ENCODE results near the gene DACH1.
"Not testable (repeated sequence)": the region's sequence is repeated elsewhere in the genome, so short reads cannot be mapped to it uniquely, and the experiment has no call there.

DACH1 gene

DNA sequence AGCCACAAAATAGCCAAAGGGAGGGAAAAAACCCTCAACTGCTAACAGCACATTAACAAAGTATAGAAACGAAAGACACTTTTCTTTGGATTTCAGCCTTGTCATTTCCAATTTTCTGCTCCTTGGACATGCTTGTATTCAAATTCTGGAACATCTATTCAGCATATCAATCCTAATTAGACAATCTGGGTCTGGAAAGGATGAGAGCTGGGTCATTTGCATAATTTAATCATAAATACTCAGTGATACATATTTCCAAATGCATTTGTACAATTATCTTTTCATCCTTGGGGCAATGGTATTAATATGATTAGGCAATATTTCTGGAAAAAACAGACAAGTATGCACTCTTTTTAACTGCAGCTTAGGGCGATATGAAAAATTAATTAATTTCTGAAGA is 14.3 kb downstream of the DACH1 start:
- Histone ChIP-seq H3K27me3 (ENCODE audit: low read depth, low read length) (no peaks in the 10 kb centered on the region), H3K27ac (ENCODE audit: low read length) (no peak overlapping the region), H3K36me3 (ENCODE audit: control insufficient read depth in 1 of 2, insufficient read depth in 2 of 2, low read length in 2 of 2) (no peaks in the 10 kb centered on the region), H3K4me3 (ENCODE audit: low read depth in 1 of 2, low read length in 2 of 2) (no peak overlapping the region), H3K4me1 (ENCODE audit: control insufficient read depth in 1 of 2, insufficient read depth in 2 of 2, low read length in 2 of 2) (no peaks in the 10 kb centered on the region), H3K9me3 (ENCODE audit: control insufficient read depth in 1 of 2, low read length in 2 of 2) (no peaks in the 10 kb centered on the region)

DNA sequence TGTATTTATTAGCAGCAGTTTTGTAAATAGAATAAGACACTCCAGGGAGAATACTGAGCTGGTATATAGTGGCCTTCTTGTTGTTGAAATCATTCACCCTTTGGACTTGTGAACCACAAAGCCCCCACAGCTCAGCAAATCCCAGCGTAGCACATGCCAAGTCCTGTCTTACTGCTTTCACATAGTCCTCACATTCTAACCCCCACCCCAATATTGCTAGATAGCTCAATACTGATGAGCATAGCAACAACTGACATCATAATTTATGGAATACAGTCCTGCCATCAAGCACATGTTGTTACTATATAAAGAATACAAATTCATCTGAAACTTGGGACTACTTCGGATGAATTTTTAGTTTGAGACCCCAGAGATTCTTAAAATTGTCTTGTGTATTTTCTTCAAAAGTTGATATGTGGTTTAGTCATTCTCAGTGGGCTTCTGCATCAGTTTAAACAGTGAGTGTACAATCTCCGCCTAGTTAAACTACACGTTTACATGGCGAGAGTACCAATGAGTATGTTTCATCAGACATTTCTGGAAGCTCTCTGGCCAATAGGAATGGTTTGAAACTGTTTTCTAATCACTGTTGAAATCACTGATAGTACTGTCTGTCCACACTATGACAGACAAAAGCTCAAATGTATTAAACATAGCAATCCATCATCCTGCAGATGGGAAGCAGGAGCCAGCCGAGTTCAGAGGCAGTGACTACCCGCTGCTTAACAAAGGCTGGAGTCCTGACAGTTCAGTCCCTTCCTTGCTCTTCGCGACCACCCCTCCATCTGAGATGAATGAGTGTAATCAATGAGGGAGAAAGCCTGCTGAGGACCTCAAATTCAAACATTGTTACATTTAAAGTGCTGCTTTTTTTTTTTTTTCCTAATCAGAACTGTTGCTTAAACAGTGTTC is 15.2 kb downstream of the DACH1 start:
- no peaks in the 10 kb centered on the region for H3K27me3 ChIP-seq (ENCODE audit: low read depth, low read length)
- H3K9me3 ChIP-seq (ENCODE audit: control insufficient read depth in 1 of 2, low read length in 2 of 2): no peaks in the 10 kb centered on the region
- H3K4me3 ChIP-seq (ENCODE audit: low read depth in 1 of 2, low read length in 2 of 2): no peak overlapping the region
- H3K27ac ChIP-seq (ENCODE audit: low read length): no peak overlapping the region
- no peaks in the 10 kb centered on the region for H3K36me3 ChIP-seq (ENCODE audit: control insufficient read depth in 1 of 2, insufficient read depth in 2 of 2, low read length in 2 of 2)
- no peaks in the 10 kb centered on the region for H3K4me1 ChIP-seq (ENCODE audit: control insufficient read depth in 1 of 2, insufficient read depth in 2 of 2, low read length in 2 of 2)

DNA sequence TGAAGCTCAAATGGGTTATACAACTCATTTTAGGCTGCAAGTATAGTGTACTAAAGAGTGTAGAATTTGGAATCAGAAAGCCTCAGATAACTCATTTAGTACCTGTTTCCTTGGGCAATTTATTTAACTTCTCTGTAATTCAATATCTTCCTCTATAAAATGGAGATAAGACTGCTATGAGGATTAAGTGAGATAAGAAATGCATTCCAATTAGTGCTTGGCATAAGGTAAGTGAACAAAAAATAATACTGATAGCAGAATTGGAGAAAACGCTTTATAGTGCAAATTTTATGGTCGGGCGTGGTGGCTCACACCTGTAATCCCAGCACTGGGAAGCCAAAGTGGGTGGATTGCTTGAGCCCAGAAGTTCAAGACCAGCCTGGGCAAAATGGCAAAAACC is 25.0 kb downstream of the DACH1 start:
- no peak overlapping the region for H3K27ac ChIP-seq (ENCODE audit: low read length)
- no peaks in the 10 kb centered on the region for H3K36me3 ChIP-seq (ENCODE audit: control insufficient read depth in 1 of 2, insufficient read depth in 2 of 2, low read length in 2 of 2)
- H3K27me3 ChIP-seq (ENCODE audit: low read depth, low read length): no peaks in the 10 kb centered on the region
- no peaks in the 10 kb centered on the region for H3K9me3 ChIP-seq (ENCODE audit: control insufficient read depth in 1 of 2, low read length in 2 of 2)
- H3K4me1 ChIP-seq (ENCODE audit: control insufficient read depth in 1 of 2, insufficient read depth in 2 of 2, low read length in 2 of 2): no peaks in the 10 kb centered on the region
- H3K4me3 ChIP-seq (ENCODE audit: low read depth in 1 of 2, low read length in 2 of 2): no peak overlapping the region

DNA sequence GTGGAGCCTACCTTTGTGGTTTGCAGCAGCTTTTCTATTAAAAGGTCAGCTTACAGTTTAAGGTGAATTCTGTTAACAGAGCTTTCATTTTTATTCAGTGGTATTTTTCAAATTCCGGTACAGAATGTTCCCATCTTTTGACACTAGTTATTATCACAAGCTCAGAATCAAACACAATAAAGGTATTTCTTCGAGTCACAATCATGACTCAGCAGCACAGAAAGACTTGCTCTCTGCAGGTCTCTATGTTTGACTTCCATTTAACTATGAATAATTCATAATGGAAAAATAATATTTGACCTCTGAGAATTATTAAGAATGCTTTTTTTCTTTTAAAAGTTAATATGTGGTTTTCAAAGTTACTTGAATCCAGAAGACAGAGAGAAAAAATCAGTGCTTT is 28.2 kb downstream of the DACH1 start:
- H3K27ac ChIP-seq (ENCODE audit: low read length): no peak overlapping the region
- H3K4me1 ChIP-seq (ENCODE audit: control insufficient read depth in 1 of 2, insufficient read depth in 2 of 2, low read length in 2 of 2): no peaks in the 10 kb centered on the region
- H3K36me3 ChIP-seq (ENCODE audit: control insufficient read depth in 1 of 2, insufficient read depth in 2 of 2, low read length in 2 of 2): no peaks in the 10 kb centered on the region
- H3K27me3 ChIP-seq (ENCODE audit: low read depth, low read length): no peaks in the 10 kb centered on the region
- H3K4me3 ChIP-seq (ENCODE audit: low read depth in 1 of 2, low read length in 2 of 2): no peak overlapping the region
- H3K9me3 ChIP-seq (ENCODE audit: control insufficient read depth in 1 of 2, low read length in 2 of 2): no peaks in the 10 kb centered on the region

DNA sequence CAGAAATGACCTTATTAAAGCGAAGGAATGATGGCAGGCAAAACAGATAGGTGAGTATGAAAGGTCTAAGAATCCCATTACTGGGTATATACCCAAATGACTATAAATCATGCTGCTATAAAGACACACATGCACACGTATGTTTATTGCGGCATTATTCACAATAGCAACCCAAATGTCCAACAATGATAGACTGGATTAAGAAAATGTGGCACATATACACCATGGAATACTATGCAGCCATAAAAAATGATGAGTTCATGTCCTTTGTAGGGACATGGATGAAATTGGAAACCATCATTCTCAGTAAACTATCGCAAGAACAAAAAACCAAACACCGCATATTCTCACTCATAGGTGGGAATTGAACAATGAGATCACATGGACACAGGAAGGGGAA is 29.4 kb downstream of the DACH1 start:
- not testable (repeated sequence) for H3K4me1 ChIP-seq (ENCODE audit: control insufficient read depth in 1 of 2, insufficient read depth in 2 of 2, low read length in 2 of 2); H3K36me3 ChIP-seq (ENCODE audit: control insufficient read depth in 1 of 2, insufficient read depth in 2 of 2, low read length in 2 of 2); H3K27ac ChIP-seq (ENCODE audit: low read length); H3K4me3 ChIP-seq (ENCODE audit: low read depth in 1 of 2, low read length in 2 of 2); H3K27me3 ChIP-seq (ENCODE audit: low read depth, low read length); H3K9me3 ChIP-seq (ENCODE audit: control insufficient read depth in 1 of 2, low read length in 2 of 2)

DNA sequence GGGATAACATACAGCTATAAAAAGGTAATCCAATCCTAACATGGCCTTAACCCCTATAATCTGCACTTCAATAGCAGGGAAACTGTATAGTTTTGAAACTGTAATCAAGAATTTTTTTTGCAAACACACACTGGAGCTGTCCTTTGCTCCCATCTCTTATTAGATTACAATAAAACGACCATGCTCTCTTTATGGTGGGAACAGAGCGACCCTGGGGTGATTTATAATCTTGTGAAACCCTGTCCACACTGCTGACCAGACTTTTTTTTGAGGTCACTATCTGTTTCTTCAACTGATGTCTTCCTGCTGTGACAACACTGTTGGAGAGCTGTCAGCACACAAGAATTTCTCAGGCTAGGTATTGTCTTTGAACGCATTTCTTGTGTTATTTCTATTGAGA is 35.3 kb downstream of the DACH1 start:
- Histone ChIP-seq H3K4me3 (ENCODE audit: low read depth in 1 of 2, low read length in 2 of 2) (no peak overlapping the region), H3K4me1 (ENCODE audit: control insufficient read depth in 1 of 2, insufficient read depth in 2 of 2, low read length in 2 of 2) (no peaks in the 10 kb centered on the region), H3K9me3 (ENCODE audit: control insufficient read depth in 1 of 2, low read length in 2 of 2) (no peaks in the 10 kb centered on the region), H3K27me3 (ENCODE audit: low read depth, low read length) (no peaks in the 10 kb centered on the region), H3K27ac (ENCODE audit: low read length) (no peak overlapping the region), H3K36me3 (ENCODE audit: control insufficient read depth in 1 of 2, insufficient read depth in 2 of 2, low read length in 2 of 2) (no peaks in the 10 kb centered on the region)

DNA sequence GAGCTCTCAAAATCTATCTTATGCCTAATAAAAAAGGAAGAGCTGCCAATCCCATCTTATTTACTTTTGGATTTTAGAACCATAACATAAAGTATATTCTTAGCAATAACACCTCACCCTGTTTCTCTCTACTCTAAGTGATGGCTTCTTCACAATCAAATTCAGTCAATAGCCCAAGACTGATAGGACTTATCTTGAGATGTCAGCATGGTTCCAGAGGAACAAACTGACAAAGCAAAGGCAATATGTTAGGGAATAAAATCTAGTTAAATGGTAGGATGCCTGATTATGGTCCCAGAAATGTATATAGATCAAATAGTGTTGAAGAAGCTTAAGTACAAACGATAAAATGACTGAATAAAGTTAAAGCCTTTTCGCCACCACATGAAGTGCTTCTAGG is 36.3 kb downstream of the DACH1 start:
- no peaks in the 10 kb centered on the region for H3K4me1 ChIP-seq (ENCODE audit: control insufficient read depth in 1 of 2, insufficient read depth in 2 of 2, low read length in 2 of 2)
- H3K36me3 ChIP-seq (ENCODE audit: control insufficient read depth in 1 of 2, insufficient read depth in 2 of 2, low read length in 2 of 2): no peaks in the 10 kb centered on the region
- no peaks in the 10 kb centered on the region for H3K9me3 ChIP-seq (ENCODE audit: control insufficient read depth in 1 of 2, low read length in 2 of 2)
- H3K27me3 ChIP-seq (ENCODE audit: low read depth, low read length): no peaks in the 10 kb centered on the region
- no peak overlapping the region for H3K4me3 ChIP-seq (ENCODE audit: low read depth in 1 of 2, low read length in 2 of 2)
- H3K27ac ChIP-seq (ENCODE audit: low read length): no peak overlapping the region

DNA sequence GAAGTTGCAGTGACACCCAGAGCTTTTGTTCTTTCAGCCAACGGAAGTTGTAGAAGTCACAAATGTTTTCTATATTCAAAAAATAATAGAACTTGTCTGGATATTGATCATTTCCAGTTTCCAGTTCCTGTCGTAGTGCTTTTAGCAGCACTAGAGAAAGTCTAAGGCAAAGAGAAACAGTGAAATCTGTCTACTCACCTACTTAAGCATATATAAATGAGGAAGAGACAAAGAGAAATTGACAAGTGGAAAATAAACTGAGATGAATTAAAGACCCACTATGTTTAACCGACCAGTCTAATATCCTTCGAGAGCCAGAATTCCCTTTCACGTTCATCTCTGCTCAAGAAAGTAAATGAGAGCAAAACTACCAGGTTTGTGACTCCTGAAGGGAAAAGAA is 36.7 kb downstream of the DACH1 start:
- Histone ChIP-seq H3K4me1 (ENCODE audit: control insufficient read depth in 1 of 2, insufficient read depth in 2 of 2, low read length in 2 of 2) (no peaks in the 10 kb centered on the region), H3K9me3 (ENCODE audit: control insufficient read depth in 1 of 2, low read length in 2 of 2) (no peaks in the 10 kb centered on the region), H3K36me3 (ENCODE audit: control insufficient read depth in 1 of 2, insufficient read depth in 2 of 2, low read length in 2 of 2) (no peaks in the 10 kb centered on the region), H3K27me3 (ENCODE audit: low read depth, low read length) (no peaks in the 10 kb centered on the region), H3K27ac (ENCODE audit: low read length) (no peak overlapping the region), H3K4me3 (ENCODE audit: low read depth in 1 of 2, low read length in 2 of 2) (no peak overlapping the region)

DNA sequence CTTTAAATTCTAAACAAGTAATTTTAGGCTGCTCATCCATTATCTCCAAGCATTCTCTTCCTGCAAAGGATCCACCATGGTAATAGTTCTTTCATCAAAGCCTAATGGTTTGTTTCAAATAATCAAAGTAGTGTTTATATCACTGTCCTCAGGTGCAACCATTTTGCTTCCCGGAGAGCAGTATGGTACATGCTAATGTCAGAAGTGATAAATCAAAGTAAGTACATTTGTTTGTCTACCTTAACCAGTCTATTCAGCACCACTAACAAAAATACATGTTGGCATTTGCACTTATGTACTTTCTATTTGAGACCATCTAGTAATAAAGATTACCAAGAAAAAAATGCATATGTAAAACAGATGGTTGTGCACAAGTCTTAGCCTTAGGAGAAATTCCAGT is 37.5 kb downstream of the DACH1 start:
- H3K27ac ChIP-seq (ENCODE audit: low read length): no peak overlapping the region
- H3K4me3 ChIP-seq (ENCODE audit: low read depth in 1 of 2, low read length in 2 of 2): no peak overlapping the region
- no peaks in the 10 kb centered on the region for H3K9me3 ChIP-seq (ENCODE audit: control insufficient read depth in 1 of 2, low read length in 2 of 2)
- no peaks in the 10 kb centered on the region for H3K36me3 ChIP-seq (ENCODE audit: control insufficient read depth in 1 of 2, insufficient read depth in 2 of 2, low read length in 2 of 2)
- H3K27me3 ChIP-seq (ENCODE audit: low read depth, low read length): no peaks in the 10 kb centered on the region
- no peaks in the 10 kb centered on the region for H3K4me1 ChIP-seq (ENCODE audit: control insufficient read depth in 1 of 2, insufficient read depth in 2 of 2, low read length in 2 of 2)

DNA sequence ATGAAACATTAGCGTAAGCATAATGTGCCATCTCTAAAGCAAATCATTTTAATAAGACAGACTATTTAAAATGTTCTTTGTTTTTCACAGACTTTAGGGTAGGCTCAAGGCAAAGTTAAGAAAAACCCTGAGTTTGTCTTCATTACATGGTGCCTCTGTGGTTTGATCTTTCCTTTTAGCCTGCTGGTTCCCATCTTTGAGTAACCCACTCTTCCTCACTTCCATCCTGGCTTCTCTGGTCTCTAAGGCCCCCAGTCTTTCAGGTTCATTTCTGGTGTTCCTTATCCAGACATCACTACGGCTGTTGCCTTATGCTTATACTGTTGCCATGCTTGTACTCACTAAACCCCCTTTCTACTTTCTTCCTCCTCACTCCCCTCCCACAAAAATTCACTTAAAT is 38.4 kb downstream of the DACH1 start:
- H3K36me3 ChIP-seq (ENCODE audit: control insufficient read depth in 1 of 2, insufficient read depth in 2 of 2, low read length in 2 of 2): no peaks in the 10 kb centered on the region
- no peak overlapping the region for H3K4me3 ChIP-seq (ENCODE audit: low read depth in 1 of 2, low read length in 2 of 2)
- H3K27ac ChIP-seq (ENCODE audit: low read length): no peak overlapping the region
- H3K9me3 ChIP-seq (ENCODE audit: control insufficient read depth in 1 of 2, low read length in 2 of 2): no peaks in the 10 kb centered on the region
- H3K27me3 ChIP-seq (ENCODE audit: low read depth, low read length): no peaks in the 10 kb centered on the region
- no peaks in the 10 kb centered on the region for H3K4me1 ChIP-seq (ENCODE audit: control insufficient read depth in 1 of 2, insufficient read depth in 2 of 2, low read length in 2 of 2)

DNA sequence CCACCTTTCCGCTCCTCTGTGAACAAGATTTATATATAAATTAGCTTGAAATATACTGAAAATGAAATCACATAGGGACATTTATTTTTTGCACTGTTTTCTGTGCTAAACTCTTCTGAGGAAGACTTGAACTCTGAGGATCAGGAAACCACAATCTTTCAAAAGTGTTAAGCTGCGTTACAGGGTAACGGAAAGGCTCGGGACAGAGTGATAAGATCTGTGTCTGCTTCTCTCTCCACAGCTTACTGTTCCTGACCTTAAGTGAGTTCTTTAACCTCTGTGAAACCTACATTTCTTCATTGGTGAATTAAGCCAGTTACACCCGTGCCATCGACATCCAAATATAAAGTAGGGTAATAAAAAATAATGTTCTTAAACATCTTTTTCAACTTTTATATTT is 38.9 kb downstream of the DACH1 start:
- no peaks in the 10 kb centered on the region for H3K36me3 ChIP-seq (ENCODE audit: control insufficient read depth in 1 of 2, insufficient read depth in 2 of 2, low read length in 2 of 2)
- no peak overlapping the region for H3K27ac ChIP-seq (ENCODE audit: low read length)
- no peaks in the 10 kb centered on the region for H3K27me3 ChIP-seq (ENCODE audit: low read depth, low read length)
- no peaks in the 10 kb centered on the region for H3K9me3 ChIP-seq (ENCODE audit: control insufficient read depth in 1 of 2, low read length in 2 of 2)
- H3K4me1 ChIP-seq (ENCODE audit: control insufficient read depth in 1 of 2, insufficient read depth in 2 of 2, low read length in 2 of 2): no peaks in the 10 kb centered on the region
- no peak overlapping the region for H3K4me3 ChIP-seq (ENCODE audit: low read depth in 1 of 2, low read length in 2 of 2)

DNA sequence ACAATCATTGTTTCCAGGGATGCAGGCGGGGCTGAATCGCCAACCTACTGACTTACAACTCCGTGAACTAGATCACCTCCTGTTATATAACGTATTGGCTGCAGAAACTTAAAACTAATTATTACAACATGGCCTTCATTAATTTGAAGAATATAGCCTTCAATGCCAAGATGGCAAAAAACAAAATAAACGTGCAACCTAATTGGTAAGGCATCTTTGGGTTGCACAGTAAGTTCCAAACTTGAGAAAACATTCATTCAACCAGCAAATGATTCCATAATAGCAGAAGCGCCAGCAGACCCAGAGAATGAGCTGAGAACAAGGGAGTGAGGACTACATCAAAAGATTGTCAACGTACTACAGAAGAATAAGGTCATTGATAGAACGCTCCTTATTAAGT is 39.8 kb downstream of the DACH1 start:
- Histone ChIP-seq H3K27ac (ENCODE audit: low read length) (no peak overlapping the region), H3K9me3 (ENCODE audit: control insufficient read depth in 1 of 2, low read length in 2 of 2) (no peaks in the 10 kb centered on the region), H3K4me3 (ENCODE audit: low read depth in 1 of 2, low read length in 2 of 2) (no peak overlapping the region), H3K36me3 (ENCODE audit: control insufficient read depth in 1 of 2, insufficient read depth in 2 of 2, low read length in 2 of 2) (no peaks in the 10 kb centered on the region), H3K4me1 (ENCODE audit: control insufficient read depth in 1 of 2, insufficient read depth in 2 of 2, low read length in 2 of 2) (no peaks in the 10 kb centered on the region), H3K27me3 (ENCODE audit: low read depth, low read length) (no peaks in the 10 kb centered on the region)

Data from muscle layer of duodenum (tissue), 2 donors.